HepG2 (cell line): ENCODE data around the gene LAMTOR2. TPM values are rescaled to one million over a fixed set of nuclear protein-coding genes. Genes with fewer than 3 reads are reported as not detected.
A peak's percentile ranks its signal among the peaks of the same experiment; 100 is the strongest.

Experiments
- FLYWCH1 ChIP-seq: sonication (generic); formaldehyde crosslinking; IDR thresholded peaks from 2 replicates; pipeline ENCODE4 v1.8.1; 2023; ENCODE audit warnings: mild to moderate bottlenecking, missing genetic modification reagents
- FOXC1 ChIP-seq: sonication (generic); formaldehyde crosslinking; IDR thresholded peaks from 2 replicates; pipeline ENCODE4 v1.8.0; 2022; ENCODE audit warnings: mild to moderate bottlenecking, missing genetic modification reagents, borderline replicate concordance
- FOXK1 ChIP-seq: sonication (generic); formaldehyde crosslinking; IDR thresholded peaks from 2 replicates; pipeline ENCODE4 v1.4.0; 2020; ENCODE audit warnings: low read depth, missing genetic modification reagents, borderline replicate concordance
- HNRNPK ChIP-seq: fragments of 200-400 bp; formaldehyde crosslinking; IDR thresholded peaks from 2 replicates; pipeline ENCODE4 v1.6.1; 2018; ENCODE audit warnings: low read length, low read depth, moderate library complexity, mild to moderate bottlenecking; ENCODE audit not compliant: poor library complexity, severe bottlenecking
- MATR3 ChIP-seq: sonication (generic); formaldehyde crosslinking; IDR thresholded peaks from 2 replicates; pipeline ENCODE4 v1.4.0; 2020; ENCODE audit warnings: missing genetic modification reagents
- MEIS2 ChIP-seq: sonication (generic); formaldehyde crosslinking; IDR thresholded peaks from 2 replicates; pipeline ENCODE4 v1.9.0; 2021; ENCODE audit warnings: mild to moderate bottlenecking, missing genetic modification reagents
- MYNN ChIP-seq: sonication (generic); formaldehyde crosslinking; IDR thresholded peaks from 2 replicates; pipeline ENCODE4 v1.4.0; 2020; ENCODE audit warnings: mild to moderate bottlenecking, low read depth, missing genetic modification reagents
- NR2F2 ChIP-seq: IDR thresholded peaks from 2 replicates; pipeline ENCODE4 v1.6.1; 2012; ENCODE audit warnings: low read depth, inconsistent platforms, borderline replicate concordance
- RELA ChIP-seq: sonication (generic); formaldehyde crosslinking; IDR thresholded peaks from 2 replicates; pipeline ENCODE4 v1.4.0; 2020; ENCODE audit warnings: missing genetic modification reagents
- RFXAP ChIP-seq: sonication (generic); formaldehyde crosslinking; IDR thresholded peaks from 2 replicates; pipeline ENCODE4 v1.4.0; 2020; ENCODE audit warnings: missing genetic modification reagents, borderline replicate concordance
- RXRA ChIP-seq: sonication (generic); formaldehyde crosslinking; IDR thresholded peaks from 2 replicates; pipeline ENCODE4 v1.5.1; 2020; ENCODE audit warnings: missing genetic modification reagents
- TEAD3 ChIP-seq: optimal IDR thresholded peaks from 2 replicates; pipeline ENCODE3; 2016; ENCODE audit warnings: borderline replicate concordance
- ZFY ChIP-seq: sonication (generic); formaldehyde crosslinking; IDR thresholded peaks from 2 replicates; pipeline ENCODE4 v1.4.0; 2020; ENCODE audit warnings: missing genetic modification reagents
- ZNF225 ChIP-seq: sonication (generic); formaldehyde crosslinking; IDR thresholded peaks from 2 replicates; pipeline ENCODE4 v1.4.0; 2020; ENCODE audit warnings: mild to moderate bottlenecking, missing genetic modification reagents
- ZNF335 ChIP-seq: sonication (generic); formaldehyde crosslinking; IDR thresholded peaks from 2 replicates; pipeline ENCODE4 v1.4.0; 2020; ENCODE audit warnings: missing genetic modification reagents
- ZNF510 ChIP-seq: sonication (generic); formaldehyde crosslinking; IDR thresholded peaks from 2 replicates; pipeline ENCODE4 v1.4.0; 2020; ENCODE audit warnings: low read depth, mild to moderate bottlenecking, missing genetic modification reagents
- polyA plus RNA-seq, 8 experiments: library from polyadenylated mRNA; depleted of rRNA in 3 of 8; stranded (reverse) in 7 of 8; unstranded in 1 of 8; fragments of >200 nt; fragmentation: Illumina TruSeq in 4 of 8; extraction: Trizol in 4 of 8; gene quantifications; 2 replicates each; pipeline versions ENCODE4 v1.2.1 to v1.2.3, GENCODE V29; 2011 to 2016; ENCODE audit warnings: low read depth in 4 of 8, missing spikeins in 1 of 8, mixed read lengths in 1 of 8; ENCODE audit not compliant: insufficient read depth in 1 of 8
- total RNA-seq, 5 experiments: library from RNA; depleted of rRNA; stranded (reverse); fragments of >200 nt; fragmentation: Illumina TruSeq; extraction: Trizol; gene quantifications; 2 replicates each; pipeline ENCODE4 v1.2.3, GENCODE V29; 2016; ENCODE audit warnings: low read depth in 1 of 5
- TF ChIP-seq, protein P1 (sequence below), 2 experiments: sonication (generic) in 1 of 2; formaldehyde crosslinking in 1 of 2; IDR thresholded peaks; 2 replicates each; pipeline versions ENCODE4 v1.4.0 to v1.6.1; 2016 to 2020; ENCODE audit warnings: borderline replicate concordance in 1 of 2, low read depth in 1 of 2, mild to moderate bottlenecking in 1 of 2, missing genetic modification reagents in 1 of 2
- TF ChIP-seq, protein P2 (sequence below): sonication (generic); formaldehyde crosslinking; IDR thresholded peaks from 2 replicates; pipeline ENCODE4 v1.5.0; 2020; ENCODE audit warnings: missing genetic modification reagents, mild to moderate bottlenecking, borderline replicate concordance
- TF ChIP-seq, protein P3 (sequence below): sonication (generic); formaldehyde crosslinking; IDR thresholded peaks from 2 replicates; pipeline ENCODE4 v1.8.0; 2022; ENCODE audit warnings: low read depth, missing genetic modification reagents
- TF ChIP-seq, protein P4 (sequence below): IDR thresholded peaks from 2 replicates; pipeline ENCODE4 v1.6.1; 2016
- TF ChIP-seq, protein P5 (sequence below): sonication (generic); formaldehyde crosslinking; IDR thresholded peaks from 2 replicates; pipeline ENCODE4 v1.8.0; 2022; ENCODE audit warnings: mild to moderate bottlenecking, missing genetic modification reagents

Gene LAMTOR2
- total and polyA plus RNA-seq, 2 of the 13 experiments (the other 11 are each of a cell fraction or from before 2014, with no cell fraction given): 36.5 to 66.4 TPM

DNA sequence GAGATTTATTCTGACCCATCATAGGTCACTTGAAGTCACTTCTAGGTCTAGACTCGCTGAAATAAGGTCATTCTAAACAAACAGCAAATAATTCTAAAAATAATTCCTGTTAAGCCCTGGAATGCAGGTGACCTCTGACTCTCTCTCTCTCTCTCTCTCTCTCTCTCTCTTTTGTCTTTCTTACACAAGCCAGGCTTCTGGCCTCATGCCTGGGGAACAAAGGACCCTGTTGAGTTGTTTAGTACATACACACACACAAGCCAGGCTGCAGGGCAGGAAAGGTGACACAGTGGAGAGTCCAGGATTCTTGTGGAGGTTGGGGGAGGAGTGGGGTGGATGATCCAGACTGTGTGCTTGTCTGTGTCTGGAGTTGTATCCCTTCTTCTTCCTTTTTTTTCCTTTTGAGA lies 31.7 kb downstream of the LAMTOR2 start (continued):
- TF ChIP-seq, protein P1, sequence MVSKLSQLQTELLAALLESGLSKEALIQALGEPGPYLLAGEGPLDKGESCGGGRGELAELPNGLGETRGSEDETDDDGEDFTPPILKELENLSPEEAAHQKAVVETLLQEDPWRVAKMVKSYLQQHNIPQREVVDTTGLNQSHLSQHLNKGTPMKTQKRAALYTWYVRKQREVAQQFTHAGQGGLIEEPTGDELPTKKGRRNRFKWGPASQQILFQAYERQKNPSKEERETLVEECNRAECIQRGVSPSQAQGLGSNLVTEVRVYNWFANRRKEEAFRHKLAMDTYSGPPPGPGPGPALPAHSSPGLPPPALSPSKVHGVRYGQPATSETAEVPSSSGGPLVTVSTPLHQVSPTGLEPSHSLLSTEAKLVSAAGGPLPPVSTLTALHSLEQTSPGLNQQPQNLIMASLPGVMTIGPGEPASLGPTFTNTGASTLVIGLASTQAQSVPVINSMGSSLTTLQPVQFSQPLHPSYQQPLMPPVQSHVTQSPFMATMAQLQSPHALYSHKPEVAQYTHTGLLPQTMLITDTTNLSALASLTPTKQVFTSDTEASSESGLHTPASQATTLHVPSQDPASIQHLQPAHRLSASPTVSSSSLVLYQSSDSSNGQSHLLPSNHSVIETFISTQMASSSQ (IDR thresholded peaks at IDR 0.05; ENCODE audit: low read depth): peak; percentile 74
- TF ChIP-seq, protein P1 (CRISPR knock-in tag; IDR thresholded peaks at IDR 0.05; ENCODE audit: borderline replicate concordance): peak; percentile 78; the same call in 1 of the 2 replicates
- TF ChIP-seq FOXK1 (CRISPR knock-in tag) (peak; percentile 82; the same call in 1 of the 2 replicates), MYNN (CRISPR knock-in tag) (no peak), RXRA (peak; percentile 96), ZNF225 (CRISPR knock-in tag) (no peak), TEAD3 (CRISPR knock-in tag) (peak; percentile 99), ZNF510 (CRISPR knock-in tag) (no peak), MATR3 (CRISPR knock-in tag) (no peak), RELA (CRISPR knock-in tag) (no peak), ZFY (CRISPR knock-in tag) (peak; percentile 37; the same call in 1 of the 2 replicates), ZNF335 (0 out of 2 replicates have a peak, but pooled peaks have one; percentile 47), MEIS2 (CRISPR knock-in tag) (0 out of 2 replicates have a peak, but pooled peaks have one; percentile 46), FOXC1 (CRISPR knock-in tag) (no peak), FLYWCH1 (no peak), RFXAP (peak; percentile 34; the same call in 1 of the 2 replicates), NR2F2 (peak; percentile 100), HNRNPK (no peak)
- TF ChIP-seq, protein P2, sequence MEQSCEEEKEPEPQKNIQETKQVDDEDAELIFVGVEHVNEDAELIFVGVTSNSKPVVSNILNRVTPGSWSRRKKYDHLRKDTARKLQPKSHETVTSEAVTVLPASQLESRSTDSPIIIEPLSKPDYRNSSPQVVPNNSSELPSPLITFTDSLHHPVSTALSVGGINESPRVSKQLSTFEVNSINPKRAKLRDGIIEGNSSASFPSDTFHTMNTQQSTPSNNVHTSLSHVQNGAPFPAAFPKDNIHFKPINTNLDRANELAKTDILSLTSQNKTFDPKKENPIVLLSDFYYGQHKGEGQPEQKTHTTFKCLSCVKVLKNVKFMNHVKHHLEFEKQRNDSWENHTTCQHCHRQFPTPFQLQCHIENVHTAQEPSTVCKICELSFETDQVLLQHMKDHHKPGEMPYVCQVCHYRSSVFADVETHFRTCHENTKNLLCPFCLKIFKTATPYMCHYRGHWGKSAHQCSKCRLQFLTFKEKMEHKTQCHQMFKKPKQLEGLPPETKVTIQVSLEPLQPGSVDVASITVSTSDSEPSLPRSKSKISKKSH (CRISPR knock-in tag): no peak
- TF ChIP-seq, protein P3, sequence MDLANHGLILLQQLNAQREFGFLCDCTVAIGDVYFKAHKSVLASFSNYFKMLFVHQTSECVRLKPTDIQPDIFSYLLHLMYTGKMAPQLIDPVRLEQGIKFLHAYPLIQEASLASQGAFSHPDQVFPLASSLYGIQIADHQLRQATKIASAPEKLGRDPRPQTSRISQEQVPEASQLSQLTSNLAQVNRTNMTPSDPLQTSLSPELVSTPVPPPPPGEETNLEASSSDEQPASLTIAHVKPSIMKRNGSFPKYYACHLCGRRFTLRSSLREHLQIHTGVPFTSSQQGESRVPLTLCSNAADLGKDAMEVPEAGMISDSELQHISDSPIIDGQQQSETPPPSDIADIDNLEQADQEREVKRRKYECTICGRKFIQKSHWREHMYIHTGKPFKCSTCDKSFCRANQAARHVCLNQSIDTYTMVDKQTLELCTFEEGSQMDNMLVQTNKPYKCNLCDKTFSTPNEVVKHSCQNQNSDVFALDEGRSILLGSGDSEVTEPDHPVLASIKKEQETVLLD (CRISPR knock-in tag): 0 out of 2 replicates have a peak, but pooled peaks have one; percentile 31
- TF ChIP-seq, protein P4, sequence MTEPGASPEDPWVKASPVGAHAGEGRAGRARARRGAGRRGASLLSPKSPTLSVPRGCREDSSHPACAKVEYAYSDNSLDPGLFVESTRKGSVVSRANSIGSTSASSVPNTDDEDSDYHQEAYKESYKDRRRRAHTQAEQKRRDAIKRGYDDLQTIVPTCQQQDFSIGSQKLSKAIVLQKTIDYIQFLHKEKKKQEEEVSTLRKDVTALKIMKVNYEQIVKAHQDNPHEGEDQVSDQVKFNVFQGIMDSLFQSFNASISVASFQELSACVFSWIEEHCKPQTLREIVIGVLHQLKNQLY (CRISPR knock-in tag): peak; percentile 81; the same call in 1 of the 2 replicates
- TF ChIP-seq, protein P5, sequence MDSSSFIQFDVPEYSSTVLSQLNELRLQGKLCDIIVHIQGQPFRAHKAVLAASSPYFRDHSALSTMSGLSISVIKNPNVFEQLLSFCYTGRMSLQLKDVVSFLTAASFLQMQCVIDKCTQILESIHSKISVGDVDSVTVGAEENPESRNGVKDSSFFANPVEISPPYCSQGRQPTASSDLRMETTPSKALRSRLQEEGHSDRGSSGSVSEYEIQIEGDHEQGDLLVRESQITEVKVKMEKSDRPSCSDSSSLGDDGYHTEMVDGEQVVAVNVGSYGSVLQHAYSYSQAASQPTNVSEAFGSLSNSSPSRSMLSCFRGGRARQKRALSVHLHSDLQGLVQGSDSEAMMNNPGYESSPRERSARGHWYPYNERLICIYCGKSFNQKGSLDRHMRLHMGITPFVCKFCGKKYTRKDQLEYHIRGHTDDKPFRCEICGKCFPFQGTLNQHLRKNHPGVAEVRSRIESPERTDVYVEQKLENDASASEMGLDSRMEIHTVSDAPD (CRISPR knock-in tag): peak; percentile 24; the same call in 1 of the 2 replicates
